CD4-positive, alpha-beta memory T cell (primary cell): ENCODE data around the gene SPTSSB. TPM values are rescaled to one million over a fixed set of nuclear protein-coding genes. Genes with fewer than 3 reads are reported as not detected.
A peak's percentile ranks its signal among the peaks of the same experiment; 100 is the strongest.

Experiments used
- CTCF ChIA-PET: fragments of 350-600 bp; sonication (Branson Sonifier 250); formaldehyde crosslinking; loops from one replicate; lab custom pipeline; 2021; ENCODE audit warnings: inconsistent platforms; ENCODE audit not compliant: partially characterized antibody; lab: Charles Lee
- POLR2A ChIA-PET: fragments of 350-600 bp; sonication (Branson Sonifier 250); formaldehyde crosslinking; loops from one replicate; lab custom pipeline; 2021; ENCODE audit not compliant: partially characterized antibody; lab: Charles Lee
- DNase-seq, 5 donors: peaks; one replicate each; pipeline versions ENCODE4 v3.0.0 to v3.0.0-alpha.2; 2020 to 2022; ENCODE audit warnings: mixed read lengths in 1 of 5
- H3K27ac ChIP-seq: one replicate; pipeline ENCODE4 v1.7.0; 2013; ENCODE audit warnings: low read depth, low read length
- H3K27me3 ChIP-seq: 2 replicates; pipeline ENCODE4 v1.7.0; 2013; ENCODE audit warnings: mild to moderate bottlenecking, low read length, moderate library complexity; ENCODE audit not compliant: insufficient read depth
- H3K36me3 ChIP-seq: 2 replicates; pipeline ENCODE4 v1.7.0; 2013; ENCODE audit warnings: mild to moderate bottlenecking, low read length, moderate library complexity; ENCODE audit not compliant: insufficient read depth
- H3K4me1 ChIP-seq: 2 replicates; pipeline ENCODE4 v1.7.0; 2013; ENCODE audit warnings: mild to moderate bottlenecking, low read length, moderate library complexity; ENCODE audit not compliant: insufficient read depth
- H3K4me3 ChIP-seq, 2 donors: one replicate each; pipeline ENCODE4 v1.7.0; 2013; ENCODE audit warnings: low read length in 2 of 2, mild to moderate bottlenecking in 1 of 2
- H3K9me3 ChIP-seq, 2 donors: one replicate each; pipeline ENCODE4 v1.7.0; 2013; ENCODE audit warnings: low read length in 2 of 2, control low read depth in 1 of 2; ENCODE audit not compliant: control insufficient read depth in 1 of 2
- H3K27ac Mint-ChIP-seq, 7 donors: one replicate each; pipeline ENCODE4 v1.8.0; 2020 to 2021; ENCODE audit warnings: mixed read lengths in 7 of 7, mild to moderate bottlenecking in 6 of 7, inconsistent platforms in 3 of 7, moderate library complexity in 3 of 7
- H3K27me3 Mint-ChIP-seq, 2 donors: one replicate each; pipeline ENCODE4 v1.8.0; 2020 to 2021; ENCODE audit warnings: mixed read lengths in 2 of 2
- H3K36me3 Mint-ChIP-seq, 2 donors: one replicate each; pipeline ENCODE4 v1.8.0; 2020 to 2021; ENCODE audit warnings: mixed read lengths in 2 of 2, inconsistent platforms in 1 of 2, mild to moderate bottlenecking in 1 of 2
- H3K4me1 Mint-ChIP-seq, 4 donors: one replicate each; pipeline ENCODE4 v1.8.0; 2020 to 2021; ENCODE audit warnings: mixed read lengths in 4 of 4, mild to moderate bottlenecking in 1 of 4
- H3K4me3 Mint-ChIP-seq, 8 donors: one replicate each; pipeline ENCODE4 v1.8.0; 2020 to 2021; ENCODE audit warnings: mixed read lengths in 8 of 8, mild to moderate bottlenecking in 7 of 8, moderate library complexity in 6 of 8, inconsistent platforms in 3 of 8
- H3K9me3 Mint-ChIP-seq, 8 donors: one replicate each; pipeline ENCODE4 v1.8.0; 2020 to 2021; ENCODE audit warnings: mixed read lengths in 8 of 8, mild to moderate bottlenecking in 5 of 8, inconsistent platforms in 3 of 8, moderate library complexity in 1 of 8
- intact Hi-C: fragments of 100-400 bp; cut with micrococcal nuclease; formaldehyde crosslinking; loops from one replicate; pipeline ENCODE4 v1.15.1; 2023
- polyA plus RNA-seq, 2 donors: library from polyadenylated mRNA; unstranded; fragments of 300-500 nt; fragmentation: Illumina TruSeq; gene quantifications; one replicate each; pipeline ENCODE4 v1.2.3, GENCODE V29; 2021
- total RNA-seq, 2 experiments: library from RNA; stranded (reverse); gene quantifications; one replicate each; pipeline ENCODE4 v1.2.3, GENCODE V29; 2021

Gene SPTSSB
- total and polyA plus RNA-seq, 4 experiments from 2014 or later, result 0.08 to 0.79 TPM; not detected in 2

DNA sequence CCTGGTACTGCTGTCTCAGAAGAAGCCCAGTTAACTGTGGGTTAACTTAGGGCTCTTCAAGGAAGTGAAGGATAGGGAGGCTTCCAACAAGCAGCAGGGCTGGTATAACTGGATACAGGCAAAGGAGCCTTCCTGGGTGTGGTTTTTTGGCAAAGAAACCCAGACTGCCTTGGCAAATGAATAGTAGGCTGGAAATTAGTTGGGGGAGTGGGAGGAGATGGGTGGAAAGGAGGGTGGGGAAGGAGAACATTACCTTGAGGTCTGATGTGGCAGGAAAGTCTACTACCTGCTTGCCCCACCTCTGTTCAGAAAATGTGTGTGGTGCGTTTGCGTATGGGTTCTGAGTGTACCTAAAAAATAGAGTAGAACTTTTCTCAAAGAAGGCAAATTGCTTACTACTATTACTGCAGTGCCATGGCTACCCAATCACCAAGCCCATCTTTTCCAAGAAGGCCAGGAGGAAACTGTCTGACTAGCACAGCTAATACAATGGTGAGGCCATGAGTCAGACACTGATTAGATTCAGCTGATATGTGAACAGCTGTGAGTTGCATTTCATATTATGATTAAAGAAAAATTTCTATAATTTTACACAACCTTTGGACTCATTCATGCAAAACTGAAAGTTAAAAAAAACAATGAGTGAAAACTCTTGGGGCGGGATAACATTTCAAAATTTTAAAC lies 55.2 kb downstream of the SPTSSB start:
- DNase-seq, result no peak
- Histone ChIP-seq H3K27ac (no peak overlapping the region), H3K9me3 (no peaks in the 10 kb centered on the region), H3K4me1 (peaks cover 28% of the 10 kb centered on the region), H3K36me3 (no peaks in the 10 kb centered on the region), H3K4me3 (no peak overlapping the region), H3K27me3 (no peaks in the 10 kb centered on the region)
- Mint-ChIP-seq H3K36me3 (peaks cover 0 to 1% of the 10 kb centered on the region in 2 donors), H3K27ac (no peak overlapping the region), H3K27me3 (peaks cover 0 to 2% of the 10 kb centered on the region in 2 donors), H3K9me3 (peaks cover 0 to 15% (median 8%) of the 10 kb centered on the region in 8 donors), H3K4me3 (no peak overlapping the region), H3K4me1 (peaks cover 21 to 59% (median 35%) of the 10 kb centered on the region in 4 donors)
- intact Hi-C loops, result no loop called here
- CTCF ChIA-PET, result interaction anchor here (1.6 kb wide), 1 partner anchor 12 kb away, joined by 4 read pairs; no protein-coding TSS in a partner anchor
- POLR2A ChIA-PET, result no interaction called here

DNA sequence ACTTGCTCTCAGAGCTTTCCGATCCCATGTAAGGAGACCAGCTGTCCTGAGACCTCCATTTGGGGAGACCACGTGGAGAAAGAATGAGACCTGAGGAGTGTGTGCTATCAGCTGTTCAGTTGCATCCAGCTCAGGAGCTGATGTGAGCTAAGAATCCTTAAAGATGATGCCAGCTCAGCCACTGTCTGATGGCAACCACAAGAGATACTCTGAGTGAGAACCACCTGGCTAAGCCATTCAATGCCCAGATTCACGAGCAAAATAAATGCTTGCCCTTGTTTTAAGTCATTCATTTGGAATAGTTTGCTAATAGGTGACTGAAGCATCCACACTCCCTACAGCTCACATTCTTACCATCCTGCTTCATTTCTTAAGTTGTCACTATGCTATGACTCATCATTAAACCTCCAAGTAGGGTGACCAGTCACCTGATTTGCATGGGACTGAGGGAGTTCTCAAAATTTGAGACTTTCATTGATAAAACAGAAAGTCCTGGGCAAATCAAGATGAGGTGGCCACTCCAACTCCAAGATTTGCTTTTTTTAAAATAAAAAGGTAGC lies 56.4 kb downstream of the SPTSSB start:
- H3K36me3 ChIP-seq, result no peaks in the 10 kb centered on the region
- no peak overlapping the region for H3K4me3 ChIP-seq
- DNase-seq, result no peak
- Mint-ChIP-seq H3K27ac (no peak overlapping the region), H3K4me3 (no peak overlapping the region), H3K27me3 (peaks cover 0 to 1% of the 10 kb centered on the region in 2 donors), H3K9me3 (peaks cover 0 to 3% (median under 1%) of the 10 kb centered on the region in 8 donors), H3K4me1 (peaks cover 34 to 71% (median 48%) of the 10 kb centered on the region in 4 donors), H3K36me3 (no peaks in the 10 kb centered on the region)
- H3K27ac ChIP-seq, result no peak overlapping the region
- H3K27me3 ChIP-seq, result no peaks in the 10 kb centered on the region
- POLR2A ChIA-PET, result no interaction called here
- H3K4me1 ChIP-seq, result peaks cover 40% of the 10 kb centered on the region
- intact Hi-C loops, result loop anchor here (5.0 kb wide), 1 partner anchor 43 kb away; no protein-coding TSS in a partner anchor
- no peaks in the 10 kb centered on the region for H3K9me3 ChIP-seq
- CTCF ChIA-PET, result interaction anchor here (1.0 to 1.4 kb wide), 2 partner anchors 10 to 40 kb away, joined by 4 to 5 read pairs; no protein-coding TSS in a partner anchor

DNA sequence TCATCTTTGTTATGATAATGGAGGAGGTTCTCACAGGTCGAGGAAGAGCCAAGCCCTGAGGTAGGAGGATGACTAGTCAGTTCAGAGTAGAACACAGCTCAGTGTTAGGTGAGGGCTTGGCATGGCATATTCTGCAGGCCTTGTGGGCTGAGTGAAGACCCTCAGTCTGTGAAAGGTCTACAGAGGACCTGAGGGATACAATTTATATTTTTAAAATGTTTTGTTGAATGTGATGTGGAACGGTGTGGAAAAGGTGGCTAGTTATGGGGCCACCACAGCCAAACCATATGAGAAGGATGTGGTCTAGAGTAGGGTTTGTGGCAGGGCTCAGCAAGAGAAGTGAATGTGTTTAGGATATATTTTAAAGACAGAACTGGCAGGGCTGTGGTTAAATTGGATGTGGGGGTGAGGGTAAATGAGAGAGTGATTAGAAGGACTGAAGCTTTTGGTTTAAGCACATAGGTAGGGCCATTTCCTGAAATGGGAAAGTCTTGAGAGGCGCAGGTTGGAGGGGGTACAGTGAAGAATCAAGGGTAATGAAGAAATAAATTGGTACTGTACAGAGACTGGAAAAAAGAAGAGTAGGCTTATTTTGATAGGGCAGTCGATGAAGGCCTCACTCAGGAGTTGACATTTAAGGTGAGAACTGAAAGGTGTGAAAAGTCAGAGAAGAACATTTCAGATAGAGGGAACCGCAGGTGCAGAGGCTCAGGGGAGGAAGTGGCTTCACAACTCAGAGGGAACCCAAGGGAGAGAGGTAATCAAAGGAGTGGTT lies 60.5 kb downstream of the SPTSSB start:
- peak overlapping the region; percentile 68 to 88 (median 82) for H3K27ac Mint-ChIP-seq
- intact Hi-C loops, result loop anchor here (1.0 to 5.0 kb wide), 3 partner anchors 39 to 84 kb away; no protein-coding TSS in a partner anchor
- H3K36me3 Mint-ChIP-seq, result no peaks in the 10 kb centered on the region
- no peak overlapping the region for H3K4me3 ChIP-seq
- H3K4me1 Mint-ChIP-seq, result peaks cover 47 to 83% (median 58%) of the 10 kb centered on the region in 4 donors
- CTCF ChIA-PET, result interaction anchor here (1.1 to 1.5 kb wide), 2 partner anchors 9 to 39 kb away, joined by 3 to 4 read pairs; no protein-coding TSS in a partner anchor
- no peaks in the 10 kb centered on the region for H3K27me3 Mint-ChIP-seq
- no peaks in the 10 kb centered on the region for H3K27me3 ChIP-seq
- peak; percentile 75 to 79 (median 77) for DNase-seq
- H3K36me3 ChIP-seq, result no peaks in the 10 kb centered on the region
- H3K9me3 Mint-ChIP-seq, result peaks cover 0 to 9% (median 3%) of the 10 kb centered on the region in 8 donors
- no peaks in the 10 kb centered on the region for H3K9me3 ChIP-seq
- peaks cover 55% of the 10 kb centered on the region for H3K4me1 ChIP-seq
- no peak overlapping the region for H3K27ac ChIP-seq
- POLR2A ChIA-PET, result interaction anchor here (0.6 to 1.7 kb wide), 8 partner anchors 8 to 96 kb away, joined by 3 to 9 read pairs (median 4); partner anchors contain the start of gene SPTSSB
- peak overlapping the region; percentile 1 to 77 (median 45) for H3K4me3 Mint-ChIP-seq

DNA sequence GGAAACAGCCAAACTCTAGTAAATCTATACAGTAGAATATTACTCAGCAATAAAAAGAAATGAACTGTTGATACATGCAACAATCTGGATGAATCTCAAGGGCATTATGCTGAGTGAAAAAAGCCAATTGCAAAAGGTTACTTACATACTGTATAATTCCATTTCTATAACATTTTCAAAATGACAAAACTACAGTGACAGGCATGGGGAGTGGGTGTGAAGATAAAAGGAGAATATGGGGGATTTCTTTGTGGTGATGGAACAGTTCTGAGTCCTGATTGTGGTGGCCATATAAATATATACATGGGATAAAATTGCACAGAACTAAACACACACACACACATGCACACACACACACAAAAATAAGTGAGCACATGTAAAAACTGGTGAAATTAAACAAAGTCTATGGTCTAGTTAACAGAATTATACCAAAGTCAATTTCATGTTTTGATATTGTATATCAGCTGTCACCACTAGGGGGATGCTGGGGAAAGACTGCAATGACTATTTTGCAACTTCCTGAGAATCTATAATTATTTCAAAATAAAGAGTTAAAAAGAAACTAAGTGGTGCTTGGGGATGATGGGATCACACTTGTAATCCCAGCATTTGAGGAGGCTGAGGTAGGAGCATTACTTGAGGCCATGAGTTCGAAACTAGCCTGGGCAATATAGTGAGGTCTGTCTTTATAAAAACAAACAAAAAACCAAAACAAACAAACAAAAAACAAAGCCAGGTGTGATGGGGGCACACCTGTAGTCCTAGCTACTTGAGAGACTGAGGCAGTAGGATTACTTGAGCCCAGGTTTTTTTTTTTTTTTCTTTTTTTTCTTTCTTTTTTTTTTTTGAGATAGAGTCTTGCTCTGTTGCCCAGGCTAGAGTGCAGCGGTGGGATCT lies 66.0 kb downstream of the SPTSSB start:
- Mint-ChIP-seq H3K27me3 (no peaks in the 10 kb centered on the region), H3K27ac (no peak overlapping the region), H3K9me3 (peaks cover 0 to 12% (median 3%) of the 10 kb centered on the region in 8 donors), H3K4me1 (peaks cover 22 to 42% (median 28%) of the 10 kb centered on the region in 4 donors), H3K36me3 (no peaks in the 10 kb centered on the region), H3K4me3 (peak overlapping the region in 2 of 8 donors; percentile 18 to 31)
- Histone ChIP-seq H3K27ac (no peak overlapping the region), H3K9me3 (no peaks in the 10 kb centered on the region), H3K36me3 (no peaks in the 10 kb centered on the region), H3K4me1 (peaks cover 24% of the 10 kb centered on the region), H3K27me3 (no peaks in the 10 kb centered on the region), H3K4me3 (no peak overlapping the region)
- DNase-seq, result peak in 4 of 5 donors; percentile 11 to 26 (median 17)
- ChIA-PET POLR2A (no interaction called here), CTCF (interaction anchor here (0.7 to 4.2 kb wide), 16 partner anchors 9 to 113 kb away, joined by 3 to 26 read pairs (median 4); no protein-coding TSS in a partner anchor)
- intact Hi-C loops, result loop anchor here (1.0 to 5.0 kb wide), 3 partner anchors 65 to 104 kb away; partner anchors contain the start of genes NMD3 and SPTSSB

DNA sequence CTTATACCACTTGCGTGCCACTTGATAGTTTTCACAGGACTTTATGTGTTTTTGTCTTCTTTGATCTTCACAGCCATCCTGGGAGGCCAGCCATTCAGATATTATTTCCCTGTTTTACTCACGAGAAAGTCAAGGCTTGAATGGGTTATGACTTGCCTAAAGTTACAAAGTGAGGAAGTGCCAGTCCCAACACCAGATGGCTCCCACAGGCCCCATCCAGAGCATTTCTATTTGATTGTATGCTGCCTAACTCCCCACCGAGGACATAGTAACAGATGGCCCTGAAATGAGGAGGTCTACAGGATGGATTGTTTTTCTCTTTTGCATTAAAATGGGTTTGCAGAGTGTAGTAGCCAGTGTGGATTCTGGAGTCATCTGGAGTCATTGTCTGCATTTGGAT lies 74.5 kb downstream of the SPTSSB start:
- no peaks in the 10 kb centered on the region for H3K9me3 ChIP-seq
- DNase-seq, result no peak
- Mint-ChIP-seq H3K27ac (no peak overlapping the region), H3K36me3 (peaks cover 9 to 17% of the 10 kb centered on the region in 2 donors), H3K27me3 (peaks cover 0 to 4% of the 10 kb centered on the region in 2 donors), H3K4me1 (no peaks in the 10 kb centered on the region), H3K4me3 (no peak overlapping the region), H3K9me3 (peaks cover 5 to 36% (median 31%) of the 10 kb centered on the region in 8 donors)
- H3K36me3 ChIP-seq, result no peaks in the 10 kb centered on the region
- CTCF ChIA-PET, result interaction anchor here (1.1 kb wide), 1 partner anchor 22 kb away, joined by 4 read pairs; no protein-coding TSS in a partner anchor
- no peaks in the 10 kb centered on the region for H3K27me3 ChIP-seq
- intact Hi-C loops, result no loop called here
- POLR2A ChIA-PET, result no interaction called here
- no peaks in the 10 kb centered on the region for H3K4me1 ChIP-seq
- H3K4me3 ChIP-seq, result no peak overlapping the region
- H3K27ac ChIP-seq, result no peak overlapping the region

DNA sequence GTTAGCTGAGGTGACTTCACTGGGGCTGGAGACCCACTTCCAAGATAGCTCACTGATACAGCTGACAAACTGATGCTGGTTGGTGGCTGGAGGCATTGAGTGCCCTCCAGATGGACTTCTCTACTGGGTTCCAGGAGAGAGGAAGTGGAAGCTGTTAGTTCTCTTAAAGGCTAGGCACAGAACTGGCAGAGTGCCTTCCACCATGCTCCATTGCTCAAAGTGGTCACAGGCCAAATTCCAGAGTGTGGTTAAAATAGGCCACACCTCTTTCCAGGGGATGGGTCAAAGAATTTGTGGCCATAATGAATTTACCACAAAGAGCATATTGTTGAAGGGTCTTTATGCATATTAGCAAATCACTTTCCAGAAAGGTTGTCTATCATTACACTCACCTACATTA lies 76.0 kb downstream of the SPTSSB start:
- POLR2A ChIA-PET, result no interaction called here

More for the DNA sequence above, 76.0 kb downstream of the SPTSSB start:
- no peaks in the 10 kb centered on the region for H3K9me3 ChIP-seq
- H3K27ac ChIP-seq, result no peak overlapping the region
- peaks cover 5 to 33% (median 31%) of the 10 kb centered on the region in 8 donors for H3K9me3 Mint-ChIP-seq
- no peak overlapping the region for H3K27ac Mint-ChIP-seq
- H3K36me3 ChIP-seq, result no peaks in the 10 kb centered on the region
- H3K4me1 ChIP-seq, result no peaks in the 10 kb centered on the region
- CTCF ChIA-PET, result interaction anchor here (0.9 to 2.4 kb wide), 5 partner anchors 10 to 114 kb away, joined by 3 to 9 read pairs (median 3); no protein-coding TSS in a partner anchor
- no peak overlapping the region for H3K4me3 ChIP-seq
- H3K27me3 Mint-ChIP-seq, result peaks cover 0 to 4% of the 10 kb centered on the region in 2 donors
- no peaks in the 10 kb centered on the region for H3K4me1 Mint-ChIP-seq
- no peaks in the 10 kb centered on the region for H3K27me3 ChIP-seq
- no peak for DNase-seq
- H3K4me3 Mint-ChIP-seq, result no peak overlapping the region
- H3K36me3 Mint-ChIP-seq, result peaks cover 9 to 17% of the 10 kb centered on the region in 2 donors
- intact Hi-C loops, result no loop called here
